Upper lobe of left lung (tissue), 6 donors: ENCODE results near the gene CLUH. TPM values are rescaled to one million over a fixed set of nuclear protein-coding genes. Genes with fewer than 3 reads are reported as not detected.

Source experiments
- ATAC-seq, 2 donors: fragments of 200-7000 bp; cut with Tn5 transposase; one replicate each; pipeline ENCODE4 v1.9.1; 2022; ENCODE audit warnings: mild to moderate bottlenecking in 2 of 2, moderate library complexity in 2 of 2; ENCODE audit not compliant: low FRiP score in 2 of 2
- DNase-seq, 2 donors: peaks; one replicate each; pipeline ENCODE4 v3.0.0-alpha.2; 2019 to 2020
- H3K27ac ChIP-seq, 4 donors: fragments of 200-600 bp; sonication (generic); one replicate each; pipeline ENCODE4 v1.5.1; 2016 to 2019
- H3K27me3 ChIP-seq, 4 donors: fragments of 200-600 bp; sonication (generic); one replicate each; pipeline ENCODE4 v1.5.1; 2017 to 2019
- H3K36me3 ChIP-seq, 4 donors: fragments of 200-600 bp; sonication (generic); one replicate each; pipeline ENCODE4 v1.5.1; 2016 to 2019
- H3K4me1 ChIP-seq, 4 donors: fragments of 200-600 bp; sonication (generic); one replicate each; pipeline ENCODE4 v1.5.1; 2018 to 2019
- H3K4me3 ChIP-seq, 4 donors: fragments of 200-600 bp; sonication (generic); one replicate each; pipeline ENCODE4 v1.5.1; 2017 to 2019; ENCODE audit warnings: mild to moderate bottlenecking in 2 of 4, moderate library complexity in 1 of 4
- H3K9me3 ChIP-seq, 4 donors: fragments of 200-600 bp; sonication (generic); one replicate each; pipeline ENCODE4 v1.5.1; 2018 to 2019
- EP300 ChIP-seq, 4 donors: sonication (generic); formaldehyde crosslinking; IDR thresholded peaks; one replicate each; pipeline ENCODE4 v1.5.1; 2017; ENCODE audit warnings: antibody characterized with exemption in 4 of 4, control low read depth in 2 of 4
- POLR2A ChIP-seq, 4 donors: fragments of 450-650 bp; IDR thresholded peaks; one replicate each; pipeline ENCODE4 v1.5.1; 2016 to 2017; ENCODE audit warnings: antibody characterized with exemption in 4 of 4, mild to moderate bottlenecking in 2 of 4
- POLR2AphosphoS5 ChIP-seq, 2 donors: sonication (generic); formaldehyde crosslinking; IDR thresholded peaks; one replicate each; pipeline ENCODE4 v1.5.1; 2017; ENCODE audit warnings: antibody characterized with exemption in 2 of 2
- WGBS, 2 donors: methylation state at CpG; one replicate each; pipeline ENCODE4 v1.1.5; 2017 to 2018; 5-methylcytosine and 5-hydroxymethylcytosine counted together
- total RNA-seq, 6 donors: library from RNA; depleted of rRNA in 4 of 6; stranded (reverse); fragments of >200 nt in 4 of 6; gene quantifications; one replicate each; pipeline versions ENCODE4 v1.1.0 to v1.2.1, GENCODE V29; 2016 to 2021
- TF ChIP-seq, protein P1 (sequence below), 6 experiments: fragments of 450-650 bp in 4 of 6; fragments of 200-600 bp in 2 of 6; sonication (generic) in 2 of 6; IDR thresholded peaks; one replicate each; pipeline ENCODE4 v1.5.1; 2016 to 2019; ENCODE audit warnings: antibody characterized with exemption in 6 of 6
- donor health status: DM: no; HTN: no; CAD: no; lungs with moderate emphysema.
- donor health status: DM: no; HTN: yes; CAD: no; lungs with severe emphysema.

The CLUH gene
- total RNA-seq, 6 donors from 2014 or later: 47.9 to 137 (median 87.2) TPM

- Histone ChIP-seq H3K9me3 (no peaks in the 10 kb centered on the region), H3K27ac (peak overlapping the region in 2 of 4 donors; percentile 79 to 88), H3K27me3 (no peaks in the 10 kb centered on the region), H3K4me1 (peaks cover 26 to 41% (median 30%) of the 10 kb centered on the region in 4 donors), H3K36me3 (peaks cover 5 to 55% (median 43%) of the 10 kb centered on the region in 4 donors), H3K4me3 (peak overlapping the region in 1 of 4 donors; percentile 2)
- DNase-seq: peak in 1 of 2 donors; percentile 77
- TF ChIP-seq, protein P1, sequence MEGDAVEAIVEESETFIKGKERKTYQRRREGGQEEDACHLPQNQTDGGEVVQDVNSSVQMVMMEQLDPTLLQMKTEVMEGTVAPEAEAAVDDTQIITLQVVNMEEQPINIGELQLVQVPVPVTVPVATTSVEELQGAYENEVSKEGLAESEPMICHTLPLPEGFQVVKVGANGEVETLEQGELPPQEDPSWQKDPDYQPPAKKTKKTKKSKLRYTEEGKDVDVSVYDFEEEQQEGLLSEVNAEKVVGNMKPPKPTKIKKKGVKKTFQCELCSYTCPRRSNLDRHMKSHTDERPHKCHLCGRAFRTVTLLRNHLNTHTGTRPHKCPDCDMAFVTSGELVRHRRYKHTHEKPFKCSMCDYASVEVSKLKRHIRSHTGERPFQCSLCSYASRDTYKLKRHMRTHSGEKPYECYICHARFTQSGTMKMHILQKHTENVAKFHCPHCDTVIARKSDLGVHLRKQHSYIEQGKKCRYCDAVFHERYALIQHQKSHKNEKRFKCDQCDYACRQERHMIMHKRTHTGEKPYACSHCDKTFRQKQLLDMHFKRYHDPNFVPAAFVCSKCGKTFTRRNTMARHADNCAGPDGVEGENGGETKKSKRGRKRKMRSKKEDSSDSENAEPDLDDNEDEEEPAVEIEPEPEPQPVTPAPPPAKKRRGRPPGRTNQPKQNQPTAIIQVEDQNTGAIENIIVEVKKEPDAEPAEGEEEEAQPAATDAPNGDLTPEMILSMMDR (IDR thresholded peaks at IDR 0.05): no peak
- no peak for TF ChIP-seq POLR2A (IDR thresholded peaks at IDR 0.05)
- 92 to 93% methylated on average over 18 to 53 of the region's 55 CpGs for WGBS, 2 donors
- no peak for ATAC-seq
These were observed 21.1 kb downstream of the CLUH start for GRCh38 chr17:2690165-2691068.

- no peaks in the 10 kb centered on the region for H3K9me3 ChIP-seq
- H3K4me1 ChIP-seq: peaks cover 26 to 41% (median 30%) of the 10 kb centered on the region in 4 donors
- peak; percentile 20 to 78 for DNase-seq
- H3K27me3 ChIP-seq: no peaks in the 10 kb centered on the region
- TF ChIP-seq POLR2AphosphoS5 (IDR thresholded peaks at IDR 0.05): no peak
- TF ChIP-seq POLR2A (IDR thresholded peaks at IDR 0.05): no peak
- TF ChIP-seq, protein P1 (IDR thresholded peaks at IDR 0.05): no peak
- no peak for TF ChIP-seq EP300 (IDR thresholded peaks at IDR 0.05)
- peak overlapping the region; percentile 79 to 90 (median 87) for H3K27ac ChIP-seq
- H3K4me3 ChIP-seq: peak overlapping the region in 1 of 4 donors; percentile 7
- 70 to 72% methylated on average over 27 to 30 of the region's 40 CpGs for WGBS, 2 donors
- ATAC-seq: peak in 1 of 2 donors; percentile 1
- peaks cover 5 to 54% (median 35%) of the 10 kb centered on the region in 4 donors for H3K36me3 ChIP-seq
These were observed 22.0 kb downstream of the CLUH start for GRCh38 chr17:2689411-2690164.

DNA sequence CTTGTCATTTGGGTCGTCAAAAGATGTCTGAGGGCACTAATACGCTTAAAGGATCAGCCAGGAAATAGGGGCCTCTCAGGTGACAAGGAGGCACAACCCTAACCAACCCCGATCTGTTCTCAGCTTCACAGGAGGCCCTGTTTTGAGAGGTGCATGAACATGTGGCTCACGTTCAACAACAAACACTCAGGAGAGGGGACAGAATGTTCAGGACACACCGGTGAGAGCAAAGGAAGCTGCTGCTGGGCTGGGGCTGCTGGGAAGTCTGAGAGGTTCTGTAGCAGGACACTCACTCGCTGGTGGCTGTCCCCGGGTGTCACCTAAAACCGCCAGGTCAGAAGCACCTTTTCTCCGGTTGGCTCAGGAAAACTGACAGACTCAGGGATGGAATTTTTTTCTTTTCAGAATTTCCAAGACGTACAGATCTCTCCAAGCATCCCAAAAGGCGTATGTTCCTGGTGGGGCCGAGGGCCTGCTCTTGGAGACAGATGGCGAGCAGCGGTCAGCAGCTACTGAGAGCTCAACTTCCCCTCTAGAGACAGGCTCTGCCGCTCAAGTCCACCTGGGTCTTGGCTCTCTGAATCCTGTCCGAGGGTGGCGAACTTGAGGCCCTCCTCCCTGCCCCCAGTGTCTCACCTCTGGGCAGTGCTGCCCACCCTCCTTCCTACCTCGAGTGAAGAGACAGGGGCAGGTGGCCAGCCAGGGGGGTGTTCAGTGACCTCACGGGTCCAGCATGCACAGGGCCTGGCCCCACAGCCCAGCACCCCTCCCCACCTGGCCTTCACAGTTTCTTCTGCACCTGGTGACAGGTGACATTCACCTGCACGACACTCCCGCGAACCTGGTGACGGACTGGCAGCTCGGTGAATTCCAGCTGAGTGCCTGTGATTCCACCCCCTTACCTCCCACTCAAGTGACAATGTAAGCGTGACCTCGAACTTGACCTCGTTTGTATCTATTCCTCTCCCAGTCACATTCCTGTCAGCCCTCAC lies 22.9 kb downstream of the CLUH start:
- ATAC-seq (peak; percentile 10 to 88), DNase-seq (peak in 1 of 2 donors; percentile 90)
- 53 to 63% methylated on average over 15 to 27 of the region's 27 CpGs for WGBS, 2 donors
- Histone ChIP-seq H3K9me3 (no peaks in the 10 kb centered on the region), H3K4me3 (no peak overlapping the region), H3K27me3 (no peaks in the 10 kb centered on the region), H3K36me3 (peaks cover 6 to 50% (median 32%) of the 10 kb centered on the region in 4 donors), H3K4me1 (peaks cover 27 to 47% (median 33%) of the 10 kb centered on the region in 4 donors), H3K27ac (peak overlapping the region; percentile 79 to 90 (median 87))
- TF ChIP-seq, protein P1 (IDR thresholded peaks at IDR 0.05): no peak
- TF ChIP-seq POLR2A (IDR thresholded peaks at IDR 0.05) (peak in 2 of 4 donors; percentile 20 to 52), EP300 (IDR thresholded peaks at IDR 0.05) (peak; percentile 58 to 98 (median 91)), POLR2AphosphoS5 (IDR thresholded peaks at IDR 0.05) (peak; percentile 85 to 87)

DNA sequence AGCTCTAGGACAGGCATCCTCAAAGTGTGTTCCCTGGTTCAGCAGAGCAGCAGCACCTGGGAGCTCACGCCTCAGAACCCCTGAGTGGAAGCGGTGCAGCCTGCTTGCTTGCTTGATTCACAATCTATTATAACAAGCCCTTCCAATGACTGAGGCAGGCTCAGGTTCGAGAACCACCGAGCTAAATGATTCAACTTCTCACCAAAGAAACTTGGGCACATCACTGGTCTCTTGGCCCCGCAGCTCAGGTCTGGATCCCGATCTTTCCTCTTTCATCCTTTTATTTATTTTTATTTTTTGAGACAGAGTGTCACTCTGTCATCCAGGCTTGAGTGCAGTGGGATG lies 24.5 kb downstream of the CLUH start:
- Histone ChIP-seq H3K9me3 (no peaks in the 10 kb centered on the region), H3K27ac (peak overlapping the region; percentile 17 to 88 (median 58)), H3K27me3 (no peaks in the 10 kb centered on the region), H3K4me3 (no peak overlapping the region), H3K4me1 (peaks cover 29 to 47% (median 36%) of the 10 kb centered on the region in 4 donors), H3K36me3 (peaks cover 10 to 51% (median 29%) of the 10 kb centered on the region in 4 donors)
- ATAC-seq (no peak), DNase-seq (no peak)
- WGBS, 2 donors: 91 to 92% methylated on average over 6 of the region's 6 CpGs
- no peak for TF ChIP-seq EP300 (IDR thresholded peaks at IDR 0.05)
- TF ChIP-seq POLR2AphosphoS5 (IDR thresholded peaks at IDR 0.05): no peak
- TF ChIP-seq POLR2A (IDR thresholded peaks at IDR 0.05): no peak
- TF ChIP-seq, protein P1 (IDR thresholded peaks at IDR 0.05): no peak
